ENCODE measurements around the gene PRDM10. TPM values are rescaled to one million over a fixed set of nuclear protein-coding genes. Genes with fewer than 3 reads are reported as not detected.

The PRDM10 gene
- total RNA-seq, 1 experiment from 2014 or later, result 9.0 TPM

- DNase-seq (ENCODE audit: low read depth), result peak; percentile 66
Observed at GRCh38 chr11:129895126-129896041, 107.3 kb downstream of the PRDM10 start, which contains the start of gene NFRKB. NFRKB (minus strand) TSS chr11:129895578; CDS start chr11:129892849, 2,729 bp downstream.

- DNase-seq (ENCODE audit: low read depth), result peak; percentile 20
Observed at GRCh38 chr11:129894278-129895125, 108.1 kb downstream of the PRDM10 start.

GRCh38 chr11:129888451-129888850 is 114.2 kb downstream of the PRDM10 start:
- DNase-seq (ENCODE audit: low read depth), result no peak

GRCh38 chr11:129885381-129885780 is 117.3 kb downstream of the PRDM10 start:
- no peak for DNase-seq (ENCODE audit: low read depth)

- DNase-seq (ENCODE audit: low read depth), result no peak
Observed at GRCh38 chr11:129884581-129884980, 118.1 kb downstream of the PRDM10 start.

GRCh38 chr11:129881570-129882170 is 121.0 kb downstream of the PRDM10 start:
- peak; percentile 29 for DNase-seq (ENCODE audit: low read depth)

- DNase-seq (ENCODE audit: low read depth), result no peak
Observed at GRCh38 chr11:129880311-129880710, 122.3 kb downstream of the PRDM10 start.

GRCh38 chr11:129871914-129872313 is 130.7 kb downstream of the PRDM10 start:
- DNase-seq (ENCODE audit: low read depth), result no peak

GRCh38 chr11:129868626-129869025 is 134.0 kb downstream of the PRDM10 start:
- DNase-seq (ENCODE audit: low read depth), result peak; percentile 28

GRCh38 chr11:129866311-129866710 is 136.3 kb downstream of the PRDM10 start:
- DNase-seq (ENCODE audit: low read depth), result peak; percentile 15

GRCh38 chr11:129865701-129866100 is 136.9 kb downstream of the PRDM10 start:
- no peak for DNase-seq (ENCODE audit: low read depth)

GRCh38 chr11:129864811-129865210 is 137.8 kb downstream of the PRDM10 start:
- no peak for DNase-seq (ENCODE audit: low read depth)

- DNase-seq (ENCODE audit: low read depth), result peak; percentile 98
Observed at GRCh38 chr11:129861702-129862522, 140.7 kb downstream of the PRDM10 start.

GRCh38 chr11:129856036-129856435 is 146.6 kb downstream of the PRDM10 start:
- DNase-seq (ENCODE audit: low read depth), result no peak

GRCh38 chr11:129855086-129855485 is 147.5 kb downstream of the PRDM10 start:
- DNase-seq (ENCODE audit: low read depth), result peak; percentile 9

GRCh38 chr11:129854232-129854805 is 148.3 kb downstream of the PRDM10 start:
- no peak for DNase-seq (ENCODE audit: low read depth)

- DNase-seq (ENCODE audit: low read depth), result peak; percentile 34
Observed at GRCh38 chr11:129853518-129854231, 149.0 kb downstream of the PRDM10 start.

- no peak for DNase-seq (ENCODE audit: low read depth)
Observed at GRCh38 chr11:129852125-129852740, 150.4 kb downstream of the PRDM10 start.
